Gastrocnemius medialis (tissue), 4 donors: ENCODE results near the gene DSG3. TPM values are rescaled to one million over a fixed set of nuclear protein-coding genes. Genes with fewer than 3 reads are reported as not detected.

ENCODE experiments used
- ATAC-seq, 2 donors: fragments of 150-250 bp; one replicate each; pipeline ENCODE4 v1.9.1; 2016
- DNase-seq, 2 donors: peaks; one replicate each; pipeline ENCODE4 v3.0.0-alpha.2; 2019
- H3K27ac ChIP-seq, 4 donors: fragments of 200-600 bp; sonication (generic); 1 replicate in 1 of 4; 2 replicates in 3 of 4; pipeline ENCODE4 v1.5.1; 2016 to 2018; ENCODE audit warnings: mild to moderate bottlenecking in 2 of 4, moderate library complexity in 1 of 4
- H3K27me3 ChIP-seq, 3 donors: fragments of 200-600 bp; sonication (generic) in 2 of 3; 1 replicate in 1 of 3; 2 replicates in 2 of 3; pipeline versions ENCODE4 v1.5.1 to v1.6.0; 2016 to 2019; ENCODE audit warnings: mild to moderate bottlenecking in 1 of 3, moderate library complexity in 1 of 3
- H3K36me3 ChIP-seq, 2 donors: fragments of 200-600 bp; sonication (generic) in 1 of 2; one replicate each; pipeline ENCODE4 v1.5.1; 2017 to 2018
- H3K4me1 ChIP-seq, 2 donors: fragments of 200-600 bp; sonication (generic) in 1 of 2; one replicate each; pipeline ENCODE4 v1.5.1; 2016 to 2017; ENCODE audit warnings: mild to moderate bottlenecking in 2 of 2
- H3K4me3 ChIP-seq, 4 donors: fragments of 200-600 bp; sonication (generic) in 3 of 4; 1 replicate in 1 of 4; 2 replicates in 3 of 4; pipeline ENCODE4 v1.5.1; 2016 to 2019; ENCODE audit warnings: mild to moderate bottlenecking in 2 of 4
- H3K9me3 ChIP-seq, 3 donors: fragments of 200-600 bp; sonication (generic) in 2 of 3; 1 replicate in 1 of 3; 2 replicates in 2 of 3; pipeline ENCODE4 v1.5.1; 2016 to 2019
- CTCF ChIP-seq, 5 experiments: fragments of 450-650 bp in 3 of 5; fragments of 200-600 bp in 2 of 5; sonication (generic) in 2 of 5; IDR thresholded peaks in 4 of 5; conservative IDR thresholded peaks in 1 of 5; 1 replicate in 4 of 5; 2 replicates in 1 of 5; pipeline ENCODE4 v1.5.1; 2016 to 2019; ENCODE audit warnings: antibody characterized with exemption in 5 of 5, mild to moderate bottlenecking in 3 of 5, moderate library complexity in 3 of 5
- POLR2A ChIP-seq, 2 donors: fragments of 450-650 bp; IDR thresholded peaks; one replicate each; pipeline ENCODE4 v1.6.1; 2017; ENCODE audit warnings: antibody characterized with exemption in 2 of 2, mild to moderate bottlenecking in 2 of 2, moderate library complexity in 2 of 2
- in situ Hi-C, 4 donors: fragments of 200-750 bp; cut with MboI; loops; one replicate each; pipeline versions ENCODE4 v1.15.0 to v1.8.0; 2017; ENCODE audit warnings: low sequenced_read_pairs in 4 of 4
- intact Hi-C: fragments of 100-400 bp; cut with DNase I; formaldehyde crosslinking; loops from one replicate; pipeline ENCODE4 v1.15.1; 2023; ENCODE audit warnings: low total_unique reads
- total RNA-seq, 4 donors: library from RNA; depleted of rRNA; stranded (reverse); fragments of >200 nt; gene quantifications; one replicate each; pipeline versions ENCODE4 v1.1.0 to v1.2.3, GENCODE V29; 2016

DSG3 gene
- total RNA-seq, 4 donors from 2014 or later: not detected

- in situ Hi-C loops: no loop called here
These were observed 17.5 kb upstream of the DSG3 start for GRCh38 chr18:31430072-31430471.

DNA sequence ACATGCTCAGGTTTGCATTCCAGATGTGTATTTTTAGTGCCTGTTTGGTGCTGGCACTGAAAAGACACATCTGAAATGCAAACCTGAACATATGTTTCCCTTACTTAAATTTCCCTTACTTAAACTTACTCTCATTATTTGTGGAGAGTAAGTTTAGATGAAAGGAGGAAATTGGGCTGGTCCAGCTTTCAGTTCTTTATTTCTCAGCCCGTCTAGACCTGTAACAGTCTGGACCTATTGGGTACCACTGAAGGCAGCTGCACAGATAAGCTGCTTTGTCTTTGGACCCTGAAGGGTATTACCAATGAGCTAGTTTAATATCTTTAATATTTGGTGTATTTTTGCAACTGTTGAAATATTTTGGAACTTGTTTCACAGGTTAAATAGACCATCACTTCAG is 17.0 kb upstream of the DSG3 start:
- in situ Hi-C loops: no loop called here
- no peak for ATAC-seq
- no peaks in the 10 kb centered on the region for H3K27me3 ChIP-seq
- no peak overlapping the region for H3K4me3 ChIP-seq
- DNase-seq: no peak
- H3K27ac ChIP-seq: no peak overlapping the region
- H3K4me1 ChIP-seq: no peaks in the 10 kb centered on the region
- intact Hi-C loops: no loop called here
- H3K9me3 ChIP-seq: no peaks in the 10 kb centered on the region
- no peaks in the 10 kb centered on the region for H3K36me3 ChIP-seq
- TF ChIP-seq CTCF (IDR thresholded peaks at IDR 0.05 in 4 of 5, conservative IDR thresholded peaks at IDR 0.05 in 1 of 5): no peak
- no peak for TF ChIP-seq POLR2A (IDR thresholded peaks at IDR 0.05)

More at GRCh38 chr18:31430072-31430471, 17.5 kb upstream of the DSG3 start:
- intact Hi-C loops: no loop called here
- DNase-seq (no peak), ATAC-seq (no peak)
- no peaks in the 10 kb centered on the region for H3K27me3 ChIP-seq
- no peaks in the 10 kb centered on the region for H3K36me3 ChIP-seq
- H3K27ac ChIP-seq: no peak overlapping the region
- H3K4me3 ChIP-seq: no peak overlapping the region
- H3K9me3 ChIP-seq: no peaks in the 10 kb centered on the region
- TF ChIP-seq CTCF (IDR thresholded peaks at IDR 0.05 in 4 of 5, conservative IDR thresholded peaks at IDR 0.05 in 1 of 5) (no peak), POLR2A (IDR thresholded peaks at IDR 0.05) (no peak)
- no peaks in the 10 kb centered on the region for H3K4me1 ChIP-seq

DNA sequence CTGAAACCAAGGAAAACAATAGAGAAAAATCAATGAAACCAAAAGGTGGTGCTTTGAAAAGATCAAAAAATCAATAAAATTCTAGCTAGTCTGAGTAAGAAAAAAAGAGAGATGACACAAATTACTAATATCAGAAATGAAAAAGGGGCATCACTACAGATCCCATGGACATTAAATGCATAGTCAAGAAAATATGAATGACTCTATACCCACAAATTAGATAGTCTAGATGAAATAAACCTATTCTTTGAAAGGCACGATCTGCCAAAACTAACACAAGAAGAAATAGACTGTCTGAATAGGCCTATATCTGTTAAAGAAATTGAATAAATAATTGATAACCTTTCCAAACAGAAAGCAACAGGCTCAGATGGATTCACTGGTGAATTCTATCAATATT is 15.2 kb upstream of the DSG3 start:
- intact Hi-C loops: no loop called here
- Histone ChIP-seq H3K27me3 (no peaks in the 10 kb centered on the region), H3K27ac (no peak overlapping the region), H3K4me3 (no peak overlapping the region), H3K9me3 (no peaks in the 10 kb centered on the region), H3K4me1 (no peaks in the 10 kb centered on the region), H3K36me3 (no peaks in the 10 kb centered on the region)
- no peak for DNase-seq
- TF ChIP-seq CTCF (IDR thresholded peaks at IDR 0.05 in 4 of 5, conservative IDR thresholded peaks at IDR 0.05 in 1 of 5): no peak
- no peak for TF ChIP-seq POLR2A (IDR thresholded peaks at IDR 0.05)
- in situ Hi-C loops: no loop called here
- no peak for ATAC-seq

DNA sequence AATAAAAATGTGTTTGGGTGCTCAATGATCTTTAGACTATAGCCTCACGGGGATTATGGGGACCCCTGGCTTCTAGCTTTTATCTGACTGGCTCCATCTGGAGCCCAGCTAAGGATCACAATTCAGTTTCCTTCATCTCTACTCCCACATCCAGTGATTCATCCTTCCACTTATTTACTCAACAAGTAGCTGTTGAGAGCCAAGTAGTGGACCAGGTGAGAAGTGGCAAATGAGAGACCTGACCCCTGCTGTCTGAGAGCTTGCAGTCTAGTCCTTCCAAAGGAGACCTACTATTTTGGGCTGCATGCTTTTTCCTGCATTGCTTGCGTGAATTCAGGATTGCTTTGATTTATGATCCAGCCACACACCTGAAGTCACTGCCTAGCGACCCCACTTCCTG is 10.7 kb upstream of the DSG3 start:
- Histone ChIP-seq H3K9me3 (no peaks in the 10 kb centered on the region), H3K4me3 (no peak overlapping the region), H3K4me1 (no peaks in the 10 kb centered on the region), H3K27ac (no peak overlapping the region), H3K27me3 (no peaks in the 10 kb centered on the region), H3K36me3 (no peaks in the 10 kb centered on the region)
- intact Hi-C loops (no loop called here), in situ Hi-C loops (no loop called here)
- DNase-seq (no peak), ATAC-seq (no peak)
- TF ChIP-seq POLR2A (IDR thresholded peaks at IDR 0.05) (no peak), CTCF (IDR thresholded peaks at IDR 0.05 in 4 of 5, conservative IDR thresholded peaks at IDR 0.05 in 1 of 5) (no peak)

- H3K4me3 ChIP-seq: no peak overlapping the region
- ATAC-seq (no peak), DNase-seq (no peak)
- no peaks in the 10 kb centered on the region for H3K4me1 ChIP-seq
- TF ChIP-seq POLR2A (IDR thresholded peaks at IDR 0.05): no peak
- no peak for TF ChIP-seq CTCF (IDR thresholded peaks at IDR 0.05 in 4 of 5, conservative IDR thresholded peaks at IDR 0.05 in 1 of 5)
- H3K27ac ChIP-seq: no peak overlapping the region
- H3K36me3 ChIP-seq: no peaks in the 10 kb centered on the region
- no peaks in the 10 kb centered on the region for H3K9me3 ChIP-seq
- intact Hi-C loops: no loop called here
- no peaks in the 10 kb centered on the region for H3K27me3 ChIP-seq
- in situ Hi-C loops: no loop called here
These were observed 9.1 kb upstream of the DSG3 start for GRCh38 chr18:31438402-31438801.
